ENCODE results near the gene CTRL.
"Not testable (repeated sequence)": the region's sequence is repeated elsewhere in the genome, so short reads cannot be mapped to it uniquely, and the experiment has no call there.

DNA sequence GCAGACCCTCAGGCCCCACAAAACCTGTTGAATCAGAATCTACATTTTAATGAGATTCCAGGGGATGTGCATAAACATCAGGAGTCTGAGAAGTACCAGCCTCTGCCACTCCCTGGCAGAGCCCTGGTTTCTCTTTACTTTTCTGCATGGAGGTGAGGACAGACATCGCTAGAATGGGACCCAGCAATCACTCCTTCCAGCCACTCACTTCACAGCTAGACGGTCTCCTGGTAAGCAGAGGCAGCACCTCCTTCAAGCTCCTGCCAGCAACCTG is 16.2 kb downstream of the CTRL start:
- TF ChIP-seq, protein P1, sequence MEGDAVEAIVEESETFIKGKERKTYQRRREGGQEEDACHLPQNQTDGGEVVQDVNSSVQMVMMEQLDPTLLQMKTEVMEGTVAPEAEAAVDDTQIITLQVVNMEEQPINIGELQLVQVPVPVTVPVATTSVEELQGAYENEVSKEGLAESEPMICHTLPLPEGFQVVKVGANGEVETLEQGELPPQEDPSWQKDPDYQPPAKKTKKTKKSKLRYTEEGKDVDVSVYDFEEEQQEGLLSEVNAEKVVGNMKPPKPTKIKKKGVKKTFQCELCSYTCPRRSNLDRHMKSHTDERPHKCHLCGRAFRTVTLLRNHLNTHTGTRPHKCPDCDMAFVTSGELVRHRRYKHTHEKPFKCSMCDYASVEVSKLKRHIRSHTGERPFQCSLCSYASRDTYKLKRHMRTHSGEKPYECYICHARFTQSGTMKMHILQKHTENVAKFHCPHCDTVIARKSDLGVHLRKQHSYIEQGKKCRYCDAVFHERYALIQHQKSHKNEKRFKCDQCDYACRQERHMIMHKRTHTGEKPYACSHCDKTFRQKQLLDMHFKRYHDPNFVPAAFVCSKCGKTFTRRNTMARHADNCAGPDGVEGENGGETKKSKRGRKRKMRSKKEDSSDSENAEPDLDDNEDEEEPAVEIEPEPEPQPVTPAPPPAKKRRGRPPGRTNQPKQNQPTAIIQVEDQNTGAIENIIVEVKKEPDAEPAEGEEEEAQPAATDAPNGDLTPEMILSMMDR (IDR thresholded peaks at IDR 0.05): not testable (repeated sequence)
- not testable (repeated sequence) for TF ChIP-seq GABPA (IDR thresholded peaks at IDR 0.05; ENCODE audit: low read depth); TAF1 (IDR thresholded peaks at IDR 0.05; ENCODE audit: borderline replicate concordance, low read depth, low read length); POLR2AphosphoS5 (IDR thresholded peaks at IDR 0.05; ENCODE audit: low read depth, low read length)

All from SK-N-SH (cell line).